Endodermal cell (in vitro differentiated cells): Measurements from ENCODE around the gene GPR63. TPM values are rescaled to one million over a fixed set of nuclear protein-coding genes. Genes with fewer than 3 reads are reported as not detected.

Experiments
- DNase-seq: peaks from one replicate; pipeline ENCODE4 v3.0.0-alpha.2; 2017
- H3K27ac ChIP-seq: 2 replicates; pipeline ENCODE4 v1.5.1; 2013; ENCODE audit warnings: mild to moderate bottlenecking, low read depth, low read length, moderate library complexity
- H3K27me3 ChIP-seq: 2 replicates; pipeline ENCODE4 v1.6.1; 2013; ENCODE audit warnings: mild to moderate bottlenecking, low read length, moderate library complexity; ENCODE audit not compliant: insufficient read depth, control insufficient read depth, poor library complexity, severe bottlenecking
- H3K36me3 ChIP-seq: 2 replicates; pipeline ENCODE4 v1.7.0; 2013; ENCODE audit warnings: mild to moderate bottlenecking, low read length, moderate library complexity; ENCODE audit not compliant: control insufficient read depth, insufficient read depth
- H3K4me1 ChIP-seq: one replicate; pipeline ENCODE4 v1.7.0; 2013; ENCODE audit warnings: low read length; ENCODE audit not compliant: control insufficient read depth, insufficient read depth
- H3K4me3 ChIP-seq: 2 replicates; pipeline ENCODE4 v1.5.1; 2013; ENCODE audit warnings: mild to moderate bottlenecking, low read length, moderate library complexity
- H3K9ac ChIP-seq: 2 replicates; pipeline ENCODE4 v1.6.1; 2013; ENCODE audit warnings: mild to moderate bottlenecking, low read length, moderate library complexity; ENCODE audit not compliant: poor library complexity, severe bottlenecking; ENCODE audit errors: extremely low read depth
- H3K9me3 ChIP-seq: 2 replicates; pipeline ENCODE4 v1.6.1; 2013; ENCODE audit warnings: mild to moderate bottlenecking, low read length, moderate library complexity; ENCODE audit not compliant: control insufficient read depth
- H3K27ac Mint-ChIP-seq: 2 replicates; pipeline ENCODE4 v1.8.0; 2020; ENCODE audit warnings: mixed read lengths
- H3K27me3 Mint-ChIP-seq: 2 replicates; pipeline ENCODE4 v1.8.0; 2021; ENCODE audit warnings: mild to moderate bottlenecking, mixed read lengths; ENCODE audit not compliant: insufficient read depth
- H3K36me3 Mint-ChIP-seq: 2 replicates; pipeline ENCODE4 v1.8.0; 2020; ENCODE audit warnings: low read depth, mixed read lengths
- H3K4me1 Mint-ChIP-seq: 2 replicates; pipeline ENCODE4 v1.8.0; 2020; ENCODE audit warnings: mixed read lengths
- H3K4me3 Mint-ChIP-seq: 2 replicates; pipeline ENCODE4 v1.8.0; 2020; ENCODE audit warnings: mild to moderate bottlenecking, moderate library complexity, mixed read lengths
- H3K9me3 Mint-ChIP-seq: 2 replicates; pipeline ENCODE4 v1.8.0; 2020; ENCODE audit warnings: mild to moderate bottlenecking, mixed read lengths
- CTCF ChIP-seq: fragments of 200-600 bp; sonication (generic); conservative IDR thresholded peaks from 2 replicates; pipeline ENCODE4 v1.5.0; 2021; ENCODE audit warnings: antibody characterized with exemption, mild to moderate bottlenecking
- WGBS, 2 experiments: methylation state at CpG; one replicate each; pipeline versions ENCODE4 v1.1.5 to v1.1.7; 2013; ENCODE audit warnings: missing lambda C conversion rate in 2 of 2, mixed read lengths in 1 of 2; ENCODE audit not compliant: insufficient coverage in 1 of 2, insufficient read length in 1 of 2; 5-methylcytosine and 5-hydroxymethylcytosine counted together
- total RNA-seq, 2 donors: library from RNA; stranded (reverse); fragmentation: NEBNext Ultra II Directional in 1 of 2; extraction: Animal tissue kit (Norgen Biotek cat#: 25700) in 1 of 2; gene quantifications; 2 replicates in 1 of 2; 3 replicates in 1 of 2; pipeline ENCODE4 v1.2.1, GENCODE V29; 2021

Gene GPR63
- total RNA-seq, 2 donors from 2014 or later = 4.8 to 8.5 TPM

- no peaks in the 10 kb centered on the region for H3K9me3 ChIP-seq
- no peaks in the 10 kb centered on the region for H3K36me3 ChIP-seq
- peaks cover 7% of the 10 kb centered on the region for H3K4me1 ChIP-seq
- Mint-ChIP-seq H3K27me3 (no peaks in the 10 kb centered on the region), H3K4me3 (no peak overlapping the region), H3K9me3 (peaks cover 6% of the 10 kb centered on the region), H3K36me3 (peaks cover 5% of the 10 kb centered on the region), H3K4me1 (peaks cover 12% of the 10 kb centered on the region), H3K27ac (no peak overlapping the region)
- no peak overlapping the region for H3K27ac ChIP-seq
- no peak for TF ChIP-seq CTCF
- WGBS, 2 experiments = 83 to 92% methylated on average over 1 of the region's 1 CpG
- DNase-seq = no peak
- H3K9ac ChIP-seq = no peak overlapping the region
- H3K4me3 ChIP-seq = no peak overlapping the region
- H3K27me3 ChIP-seq = no peaks in the 10 kb centered on the region
Measured at GRCh38 chr6:96814625-96815024, 22.7 kb downstream of the GPR63 start.

- no peak overlapping the region for H3K27ac Mint-ChIP-seq
- peaks cover 16% of the 10 kb centered on the region for H3K4me1 Mint-ChIP-seq
- no peaks in the 10 kb centered on the region for H3K36me3 Mint-ChIP-seq
- Histone ChIP-seq H3K4me1 (peaks cover 7% of the 10 kb centered on the region), H3K9ac (no peak overlapping the region), H3K4me3 (no peak overlapping the region), H3K27ac (no peak overlapping the region), H3K27me3 (no peaks in the 10 kb centered on the region), H3K9me3 (no peaks in the 10 kb centered on the region), H3K36me3 (no peaks in the 10 kb centered on the region)
- no peak overlapping the region for H3K4me3 Mint-ChIP-seq
- TF ChIP-seq CTCF = no peak
- no peaks in the 10 kb centered on the region for H3K27me3 Mint-ChIP-seq
- WGBS, 2 experiments = no CpG with 5 or more reads among the region's 1 CpG
- DNase-seq = no peak
- no peaks in the 10 kb centered on the region for H3K9me3 Mint-ChIP-seq
Measured at GRCh38 chr6:96812077-96812703, 25.1 kb downstream of the GPR63 start.

- no peaks in the 10 kb centered on the region for H3K27me3 Mint-ChIP-seq
- Histone ChIP-seq H3K27ac (no peak overlapping the region), H3K27me3 (no peaks in the 10 kb centered on the region), H3K4me3 (no peak overlapping the region), H3K9me3 (no peaks in the 10 kb centered on the region), H3K4me1 (peaks cover 6% of the 10 kb centered on the region), H3K36me3 (no peaks in the 10 kb centered on the region), H3K9ac (no peak overlapping the region)
- H3K4me1 Mint-ChIP-seq = peaks cover 12% of the 10 kb centered on the region
- no peaks in the 10 kb centered on the region for H3K36me3 Mint-ChIP-seq
- TF ChIP-seq CTCF = no peak
- WGBS, 2 experiments = 95% methylated on average over 2 of the region's 2 CpGs; no CpG with 5 or more reads in 1 of the 2 experiments
- H3K4me3 Mint-ChIP-seq = no peak overlapping the region
- no peaks in the 10 kb centered on the region for H3K9me3 Mint-ChIP-seq
- no peak overlapping the region for H3K27ac Mint-ChIP-seq
- no peak for DNase-seq
Measured at GRCh38 chr6:96811670-96812069, 25.6 kb downstream of the GPR63 start.
